Colonic mucosa (tissue), 4 donors: ENCODE measurements around the gene ZSWIM6. TPM values are rescaled to one million over a fixed set of nuclear protein-coding genes. Genes with fewer than 3 reads are reported as not detected.

Source experiments
- DNase-seq: peaks from one replicate; pipeline ENCODE4 v3.0.0-alpha.2; 2020
- H3K27ac ChIP-seq: fragments of 200-600 bp; one replicate; pipeline ENCODE4 v1.8.0; 2021
- H3K27me3 ChIP-seq: fragments of 200-600 bp; one replicate; pipeline ENCODE4 v1.8.0; 2021
- H3K36me3 ChIP-seq: fragments of 200-600 bp; one replicate; pipeline ENCODE4 v1.8.0; 2021
- H3K4me1 ChIP-seq: fragments of 200-600 bp; one replicate; pipeline ENCODE4 v1.8.0; 2021; ENCODE audit warnings: mild to moderate bottlenecking
- H3K4me3 ChIP-seq: fragments of 200-600 bp; one replicate; pipeline ENCODE4 v1.8.0; 2021
- H3K9ac ChIP-seq, 2 donors: one replicate each; pipeline ENCODE4 v1.7.0; 2013; ENCODE audit warnings: control low read depth in 2 of 2, low read depth in 2 of 2, low read length in 2 of 2
- H3K9me3 ChIP-seq: fragments of 200-600 bp; one replicate; pipeline ENCODE4 v1.8.0; 2021
- CTCF ChIP-seq: fragments of 200-600 bp; IDR thresholded peaks from one replicate; pipeline ENCODE4 v1.8.0; 2022; ENCODE audit warnings: antibody characterized with exemption, mild to moderate bottlenecking
- intact Hi-C: fragments of 100-400 bp; cut with DNase I; formaldehyde crosslinking; loops from one replicate; pipeline ENCODE4 v1.14.1; 2022
- total RNA-seq, 2 donors: library from RNA; stranded (reverse); fragmentation: NEBNext Ultra II Directional in 1 of 2; extraction: Animal tissue kit (Norgen Biotek cat#: 25700) in 1 of 2; gene quantifications; one replicate each; pipeline ENCODE4 v1.2.1, GENCODE V29; 2021
- donor health status: healthy.
- donor health status: DM: no; HTN: no; CAD: no.
- donor health status: DM: no; HTN: no; CAD: no.

ZSWIM6 gene
- total RNA-seq, 2 donors from 2014 or later: 16.4 to 24.5 TPM

- H3K4me1 ChIP-seq: peaks cover 3% of the 10 kb centered on the region
- no peaks in the 10 kb centered on the region for H3K36me3 ChIP-seq
- no peak for TF ChIP-seq CTCF
- no peak overlapping the region for H3K9ac ChIP-seq
- no peak for DNase-seq
- no peaks in the 10 kb centered on the region for H3K27me3 ChIP-seq
- intact Hi-C loops: no loop called here
- H3K4me3 ChIP-seq: no peak overlapping the region
- H3K9me3 ChIP-seq: no peaks in the 10 kb centered on the region
- H3K27ac ChIP-seq: no peak overlapping the region
Measured at GRCh38 chr5:61342071-61342501, 10.0 kb downstream of the ZSWIM6 start.

GRCh38 chr5:61344187-61344944 lies 12.3 kb downstream of the ZSWIM6 start:
- TF ChIP-seq CTCF: no peak
- H3K36me3 ChIP-seq: no peaks in the 10 kb centered on the region
- no peak overlapping the region for H3K4me3 ChIP-seq
- peaks cover 7% of the 10 kb centered on the region for H3K4me1 ChIP-seq
- H3K9me3 ChIP-seq: no peaks in the 10 kb centered on the region
- intact Hi-C loops: no loop called here
- no peaks in the 10 kb centered on the region for H3K27me3 ChIP-seq
- H3K27ac ChIP-seq: no peak overlapping the region
- DNase-seq: no peak
- H3K9ac ChIP-seq: no peak overlapping the region

GRCh38 chr5:61346511-61346910 lies 14.5 kb downstream of the ZSWIM6 start:
- DNase-seq: no peak
- intact Hi-C loops: no loop called here
- Histone ChIP-seq H3K9me3 (no peaks in the 10 kb centered on the region), H3K9ac (no peak overlapping the region), H3K36me3 (no peaks in the 10 kb centered on the region), H3K27ac (no peak overlapping the region), H3K4me1 (peaks cover 4% of the 10 kb centered on the region), H3K4me3 (no peak overlapping the region), H3K27me3 (no peaks in the 10 kb centered on the region)
- no peak for TF ChIP-seq CTCF

DNA sequence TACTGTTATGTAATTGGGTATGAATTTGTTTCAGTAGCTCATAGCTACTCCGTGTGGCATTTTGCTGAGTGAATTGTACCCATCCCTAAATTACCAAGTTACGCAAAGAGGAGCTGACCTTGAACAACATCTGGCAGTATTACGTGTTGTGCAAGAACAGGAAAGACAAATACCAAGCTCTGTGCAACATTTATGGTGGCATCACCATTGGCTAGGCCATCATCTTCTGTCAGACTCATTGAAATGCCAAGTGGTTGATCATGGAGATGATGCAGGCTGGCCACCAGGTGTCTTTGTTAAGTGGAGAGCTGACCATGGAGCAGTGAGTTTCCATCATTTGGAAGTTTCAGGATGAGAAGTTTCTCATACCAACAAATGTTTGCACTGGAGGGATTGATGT lies 15.0 kb downstream of the ZSWIM6 start:
- no peak overlapping the region for H3K9ac ChIP-seq
- peaks cover 4% of the 10 kb centered on the region for H3K4me1 ChIP-seq
- H3K4me3 ChIP-seq: no peak overlapping the region
- H3K27ac ChIP-seq: no peak overlapping the region
- H3K9me3 ChIP-seq: no peaks in the 10 kb centered on the region
- intact Hi-C loops: no loop called here
- no peaks in the 10 kb centered on the region for H3K27me3 ChIP-seq
- no peak for TF ChIP-seq CTCF
- no peaks in the 10 kb centered on the region for H3K36me3 ChIP-seq
- DNase-seq: no peak

- no peaks in the 10 kb centered on the region for H3K36me3 ChIP-seq
- H3K4me1 ChIP-seq: peaks cover 4% of the 10 kb centered on the region
- intact Hi-C loops: no loop called here
- no peaks in the 10 kb centered on the region for H3K27me3 ChIP-seq
- TF ChIP-seq CTCF: no peak
- DNase-seq: no peak
- no peak overlapping the region for H3K9ac ChIP-seq
- no peak overlapping the region for H3K27ac ChIP-seq
- H3K9me3 ChIP-seq: no peaks in the 10 kb centered on the region
- no peak overlapping the region for H3K4me3 ChIP-seq
Measured at GRCh38 chr5:61348447-61348846, 16.4 kb downstream of the ZSWIM6 start.
